Measurements from ENCODE around the gene JUN. TPM values are rescaled to one million over a fixed set of nuclear protein-coding genes. Genes with fewer than 3 reads are reported as not detected.

JUN gene
- total and polyA plus RNA-seq, 2 of the 4 experiments (the other 2 are of a cell fraction): 46.6 to 89.1 TPM

- no peaks in the 10 kb centered on the region for H4K20me1 ChIP-seq (ENCODE audit: insufficient read depth, low read length)
- H2AFZ ChIP-seq (replicated peaks; ENCODE audit: low read length, poor library complexity): no peak overlapping the region
- no peak overlapping the region for H3K14ac ChIP-seq (replicated peaks; ENCODE audit: low read depth, low read length)
- no peak for ATAC-seq (ENCODE audit: low read depth)
- no peak overlapping the region for H2BK5ac ChIP-seq (ENCODE audit: low read depth, low read length, poor library complexity, severe bottlenecking)
- dilution Hi-C loops (cut with HindIII; ENCODE audit: low sequenced_read_pairs, unreplicated experiment): no loop called here
- no peak overlapping the region for H3K56ac ChIP-seq (ENCODE audit: extremely low read depth, insufficient read depth, low read length)
- TF ChIP-seq, protein P1, sequence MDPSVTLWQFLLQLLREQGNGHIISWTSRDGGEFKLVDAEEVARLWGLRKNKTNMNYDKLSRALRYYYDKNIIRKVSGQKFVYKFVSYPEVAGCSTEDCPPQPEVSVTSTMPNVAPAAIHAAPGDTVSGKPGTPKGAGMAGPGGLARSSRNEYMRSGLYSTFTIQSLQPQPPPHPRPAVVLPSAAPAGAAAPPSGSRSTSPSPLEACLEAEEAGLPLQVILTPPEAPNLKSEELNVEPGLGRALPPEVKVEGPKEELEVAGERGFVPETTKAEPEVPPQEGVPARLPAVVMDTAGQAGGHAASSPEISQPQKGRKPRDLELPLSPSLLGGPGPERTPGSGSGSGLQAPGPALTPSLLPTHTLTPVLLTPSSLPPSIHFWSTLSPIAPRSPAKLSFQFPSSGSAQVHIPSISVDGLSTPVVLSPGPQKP (IDR thresholded peaks at IDR 0.05; ENCODE audit: borderline replicate concordance, low read depth, low read length): no peak
- TF ChIP-seq RFX5 (IDR thresholded peaks at IDR 0.05; ENCODE audit: low read depth, low read length): no peak
- TF ChIP-seq MAFK (IDR thresholded peaks at IDR 0.05; ENCODE audit: low read depth, low read length): no peak
- no peak for TF ChIP-seq RCOR1 (IDR thresholded peaks at IDR 0.05; ENCODE audit: insufficient replicate concordance, low read length)
- no peak for TF ChIP-seq MXI1 (IDR thresholded peaks at IDR 0.05; ENCODE audit: borderline replicate concordance, low read depth, low read length)
- TF ChIP-seq FOS (IDR thresholded peaks at IDR 0.05; ENCODE audit: low read depth, low read length): no peak
- TF ChIP-seq CHD1 (IDR thresholded peaks at IDR 0.05; ENCODE audit: low read depth, low read length): no peak
- TF ChIP-seq CEBPB (IDR thresholded peaks at IDR 0.05; ENCODE audit: low read depth, low read length): no peak
- DNase-seq: no peak
- no peak overlapping the region for H2BK20ac ChIP-seq (ENCODE audit: low read depth, low read length)
- 0 out of 2 replicates have a peak overlapping the region, but pooled peaks have one; percentile 5 for H2AK5ac ChIP-seq (ENCODE audit: low read depth, low read length)
- no peak overlapping the region for H4K5ac ChIP-seq (ENCODE audit: low read depth, low read length)
- CTCF ChIA-PET: no interaction called here
- no peak overlapping the region for H2BK120ac ChIP-seq (ENCODE audit: low read depth, low read length)
- no peak overlapping the region for H2AK9ac ChIP-seq (replicated peaks; ENCODE audit: low read depth, low read length, poor library complexity)
- no peaks in the 10 kb centered on the region for H3K9me1 ChIP-seq (ENCODE audit: insufficient read depth, low read length)
- BruUV-seq (replicated peaks): no TSS peak
- no peak overlapping the region for H2BK15ac ChIP-seq (ENCODE audit: low read depth, low read length)
- no CpG with 5 or more reads among the region's 1 CpG for WGBS, 2 experiments (ENCODE audit: extremely low coverage in 2 of 2, insufficient read length in 1 of 2)
- no peaks in the 10 kb centered on the region for H3K9me3 ChIP-seq (ENCODE audit: control insufficient read depth, insufficient read depth, low read length)
- no peak overlapping the region for H4K8ac ChIP-seq (ENCODE audit: low read depth in 2 of 2, low read length in 2 of 2)
- no peak overlapping the region for H3K9ac ChIP-seq (ENCODE audit: low read depth, low read length)
- H3K27ac ChIP-seq (ENCODE audit: insufficient read depth, low read length): no peak overlapping the region
- no peaks in the 10 kb centered on the region for H3K79me1 ChIP-seq (ENCODE audit: low read depth in 1 of 2, low read length in 2 of 2)
- no peaks in the 10 kb centered on the region for H3K4me1 ChIP-seq (ENCODE audit: control insufficient read depth, insufficient read depth, low read length)
- intact Hi-C loops (cut with micrococcal nuclease): no loop called here
- no peak overlapping the region for H3K4ac ChIP-seq (ENCODE audit: low read depth, low read length)
- in situ Hi-C loops (cut with MboI; ENCODE audit: low sequenced_read_pairs): loop anchor here (25.0 kb wide), 1 partner anchor 488 kb away; the partner anchor contains the start of gene FGGY
- H3K4me2 ChIP-seq (ENCODE audit: low read depth, low read length): no peak overlapping the region
- POLR2A ChIA-PET (ENCODE audit: unreplicated experiment): no interaction called here
- H3K18ac ChIP-seq (ENCODE audit: low read depth, low read length): no peak overlapping the region
- no peaks in the 10 kb centered on the region for H3K36me3 ChIP-seq (ENCODE audit: control insufficient read depth, insufficient read depth, low read length)
- H4K91ac ChIP-seq (ENCODE audit: insufficient read depth, low read depth, low read length): no peak overlapping the region
- no peak overlapping the region for H3K23ac ChIP-seq (ENCODE audit: low read depth, low read length)
- H3K4me3 ChIP-seq (ENCODE audit: insufficient read depth, low read depth, low read length): no peak overlapping the region
- H3K27me3 ChIP-seq (ENCODE audit: control insufficient read depth, insufficient read depth, low read length): no peaks in the 10 kb centered on the region; the same call in 1 of the 2 replicates
Measured at GRCh38 chr1:58799650-58800049, 15.8 kb upstream of the JUN start.

All from IMR-90 (cell line).